CD4-positive, alpha-beta T cell (primary cell): ENCODE data around the gene DCTD. TPM values are rescaled to one million over a fixed set of nuclear protein-coding genes. Genes with fewer than 3 reads are reported as not detected.
"Not testable (repeated sequence)": the region's sequence is repeated elsewhere in the genome, so short reads cannot be mapped to it uniquely, and the experiment has no call there.

ENCODE experiments used
- ATAC-seq: fragments of 200-7000 bp; cut with Tn5 transposase; one replicate; pipeline ENCODE4 v1.10.0; 2022; ENCODE audit warnings: mild to moderate bottlenecking; ENCODE audit not compliant: poor library complexity
- CTCF ChIA-PET: fragments of 350-600 bp; sonication (Branson Sonifier 250); formaldehyde crosslinking; loops from one replicate; lab custom pipeline; 2021; ENCODE audit warnings: antibody characterized with exemption, inconsistent platforms; lab: Charles Lee
- POLR2A ChIA-PET: fragments of 350-600 bp; sonication (Branson Sonifier 250); formaldehyde crosslinking; loops from one replicate; lab custom pipeline; 2021; ENCODE audit warnings: antibody characterized with exemption, inconsistent platforms; lab: Charles Lee
- DNase-seq, 14 experiments: peaks; one replicate each; pipeline ENCODE4 v3.0.0-alpha.2; 2013 to 2020; ENCODE audit warnings: mixed read lengths in 2 of 14
- H3K27ac ChIP-seq, 2 donors: one replicate each; pipeline versions ENCODE4 v1.5.1 to v1.7.0; 2013; ENCODE audit warnings: low read length in 2 of 2, low read depth in 1 of 2, mild to moderate bottlenecking in 1 of 2
- H3K27me3 ChIP-seq, 2 experiments: 1 replicate in 1 of 2; 2 replicates in 1 of 2; pipeline versions ENCODE4 v1.6.1 to v1.7.0; 2013; ENCODE audit warnings: low read length in 2 of 2, control low read depth in 1 of 2, mild to moderate bottlenecking in 1 of 2, moderate library complexity in 1 of 2; ENCODE audit not compliant: insufficient read depth in 2 of 2, control insufficient read depth in 1 of 2
- H3K36me3 ChIP-seq: one replicate; pipeline ENCODE4 v1.6.1; 2013; ENCODE audit warnings: low read length, control low read depth; ENCODE audit not compliant: insufficient read depth
- H3K4me1 ChIP-seq: one replicate; pipeline ENCODE4 v1.6.1; 2013; ENCODE audit warnings: low read length, control low read depth; ENCODE audit not compliant: insufficient read depth
- H3K4me3 ChIP-seq: one replicate; pipeline ENCODE4 v1.5.1; 2013; ENCODE audit warnings: mild to moderate bottlenecking, low read length, moderate library complexity
- H3K9me3 ChIP-seq, 2 experiments: 1 replicate in 1 of 2; 2 replicates in 1 of 2; pipeline versions ENCODE4 v1.6.1 to v1.7.0; 2013; ENCODE audit warnings: low read length in 2 of 2, mild to moderate bottlenecking in 2 of 2, control low read depth in 1 of 2, moderate library complexity in 1 of 2; ENCODE audit not compliant: control insufficient read depth in 1 of 2, insufficient read depth in 1 of 2
- H3K27ac Mint-ChIP-seq: one replicate; pipeline ENCODE4 v1.8.0; 2020; ENCODE audit warnings: mixed read lengths
- H3K27me3 Mint-ChIP-seq: one replicate; pipeline ENCODE4 v1.8.0; 2021; ENCODE audit warnings: mixed read lengths
- H3K36me3 Mint-ChIP-seq: one replicate; pipeline ENCODE4 v1.8.0; 2021; ENCODE audit warnings: low read depth, mixed read lengths
- H3K4me1 Mint-ChIP-seq: one replicate; pipeline ENCODE4 v1.8.0; 2021; ENCODE audit warnings: low read depth, mixed read lengths
- H3K4me3 Mint-ChIP-seq: one replicate; pipeline ENCODE4 v1.8.0; 2020; ENCODE audit warnings: mild to moderate bottlenecking, mixed read lengths
- H3K9me3 Mint-ChIP-seq: one replicate; pipeline ENCODE4 v1.8.0; 2020; ENCODE audit warnings: mixed read lengths
- intact Hi-C, 2 experiments: fragments of 100-400 bp; cut with DNase I in 1 of 2; cut with micrococcal nuclease in 1 of 2; formaldehyde crosslinking; loops; one replicate each; pipeline versions ENCODE4 v1.15.1 to v1.9.0; 2023 to 2025; cut with DNase I, micrococcal nuclease
- total RNA-seq, 174 experiments: library from RNA in 2 of 174; stranded (reverse) in 2 of 174; gene quantifications; one replicate each; pipeline ENCODE4 v1.2.3 and lab custom pipeline; 2021 to 2026
- TF ChIP-seq, protein P1 (sequence below): fragments of 200-600 bp; IDR thresholded peaks from one replicate; pipeline ENCODE4 v1.8.0; 2022; ENCODE audit warnings: antibody characterized with exemption, mild to moderate bottlenecking

Gene DCTD
- total RNA-seq, 2 experiments from 2014 or later: 49.4 to 54.3 TPM

DNA sequence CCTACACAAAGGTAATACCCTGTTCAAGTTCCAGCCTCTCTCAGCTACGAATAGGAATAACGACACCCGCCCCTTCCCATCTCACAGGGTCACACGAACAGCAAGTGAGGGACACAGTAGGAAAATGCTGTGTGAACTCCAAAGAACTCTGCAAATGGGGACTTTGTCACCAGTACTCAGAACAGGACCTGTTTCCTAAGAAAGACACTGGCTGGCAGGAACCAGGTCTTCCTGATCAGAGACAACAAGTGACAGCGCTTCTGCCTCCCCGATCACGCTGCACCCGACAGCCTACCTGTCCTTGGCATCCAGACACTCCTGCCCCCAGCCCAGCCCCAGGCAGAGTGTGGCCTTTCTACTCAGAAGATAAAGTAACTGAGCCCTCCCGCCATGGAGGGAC lies 14.2 kb downstream of the DCTD start:
- Histone ChIP-seq H3K27me3 (no peaks in the 10 kb centered on the region), H3K9me3 (no peaks in the 10 kb centered on the region), H3K36me3 (peaks cover 49% of the 10 kb centered on the region), H3K27ac (no peak overlapping the region), H3K4me3 (no peak overlapping the region), H3K4me1 (no peaks in the 10 kb centered on the region)
- no peak overlapping the region for H3K4me3 Mint-ChIP-seq
- TF ChIP-seq, protein P1, sequence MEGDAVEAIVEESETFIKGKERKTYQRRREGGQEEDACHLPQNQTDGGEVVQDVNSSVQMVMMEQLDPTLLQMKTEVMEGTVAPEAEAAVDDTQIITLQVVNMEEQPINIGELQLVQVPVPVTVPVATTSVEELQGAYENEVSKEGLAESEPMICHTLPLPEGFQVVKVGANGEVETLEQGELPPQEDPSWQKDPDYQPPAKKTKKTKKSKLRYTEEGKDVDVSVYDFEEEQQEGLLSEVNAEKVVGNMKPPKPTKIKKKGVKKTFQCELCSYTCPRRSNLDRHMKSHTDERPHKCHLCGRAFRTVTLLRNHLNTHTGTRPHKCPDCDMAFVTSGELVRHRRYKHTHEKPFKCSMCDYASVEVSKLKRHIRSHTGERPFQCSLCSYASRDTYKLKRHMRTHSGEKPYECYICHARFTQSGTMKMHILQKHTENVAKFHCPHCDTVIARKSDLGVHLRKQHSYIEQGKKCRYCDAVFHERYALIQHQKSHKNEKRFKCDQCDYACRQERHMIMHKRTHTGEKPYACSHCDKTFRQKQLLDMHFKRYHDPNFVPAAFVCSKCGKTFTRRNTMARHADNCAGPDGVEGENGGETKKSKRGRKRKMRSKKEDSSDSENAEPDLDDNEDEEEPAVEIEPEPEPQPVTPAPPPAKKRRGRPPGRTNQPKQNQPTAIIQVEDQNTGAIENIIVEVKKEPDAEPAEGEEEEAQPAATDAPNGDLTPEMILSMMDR: no peak
- ATAC-seq: no peak
- peaks cover 89% of the 10 kb centered on the region for H3K36me3 Mint-ChIP-seq
- H3K27ac Mint-ChIP-seq: no peak overlapping the region
- no peaks in the 10 kb centered on the region for H3K9me3 Mint-ChIP-seq
- intact Hi-C loops: no loop called here
- DNase-seq: no peak
- H3K4me1 Mint-ChIP-seq: peaks cover 4% of the 10 kb centered on the region
- ChIA-PET CTCF (interaction anchor here (1.2 kb wide), 1 partner anchor 15 kb away, joined by 3 read pairs; no protein-coding TSS in a partner anchor), POLR2A (no interaction called here)
- no peaks in the 10 kb centered on the region for H3K27me3 Mint-ChIP-seq

DNA sequence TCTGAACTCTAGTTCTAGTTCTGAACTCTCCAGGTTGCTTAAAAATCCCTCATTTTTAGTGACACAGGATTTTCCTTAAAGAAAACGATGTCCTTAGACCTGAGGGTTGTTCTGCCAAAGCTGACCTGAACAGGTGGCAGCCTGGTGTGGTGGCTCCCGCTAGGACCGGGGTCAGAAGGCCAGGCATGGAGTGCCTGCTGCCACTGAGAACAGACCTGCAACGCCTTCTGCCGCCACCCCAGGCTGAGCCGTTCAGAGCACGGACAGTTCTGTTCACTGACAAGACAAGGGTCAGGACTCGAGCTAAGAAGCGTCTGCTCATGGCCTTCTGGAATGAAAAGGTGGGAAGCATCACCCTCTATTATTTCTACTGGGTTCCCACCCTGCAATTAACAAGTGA lies 15.8 kb downstream of the DCTD start:
- H3K36me3 Mint-ChIP-seq: peaks cover 85% of the 10 kb centered on the region
- TF ChIP-seq, protein P1: no peak

DNA sequence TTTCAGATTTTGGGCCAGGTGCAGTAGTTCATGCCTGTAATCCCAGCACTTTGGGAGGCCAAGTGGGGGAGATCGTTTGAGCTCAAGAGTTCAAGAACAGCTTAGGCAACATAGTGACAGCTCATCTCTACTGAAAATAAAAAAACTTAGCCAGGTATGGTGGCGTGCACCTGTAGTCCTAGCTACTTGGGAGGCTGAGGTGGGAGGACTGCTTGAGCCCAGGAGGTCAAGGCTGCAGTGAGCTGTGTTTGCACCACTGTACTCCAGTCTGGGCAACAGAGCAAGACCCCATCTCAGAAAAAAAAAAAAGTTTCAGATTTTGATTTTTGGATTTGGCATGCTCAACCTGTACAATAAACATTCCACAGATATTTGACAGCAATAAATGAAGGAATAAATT lies 17.2 kb downstream of the DCTD start:
- not testable (repeated sequence) for H3K4me3 Mint-ChIP-seq, ATAC-seq

More for the DNA sequence above, 15.8 kb downstream of the DCTD start:
- H3K4me3 ChIP-seq: no peak overlapping the region
- DNase-seq (no peak), ATAC-seq (no peak)
- no peaks in the 10 kb centered on the region for H3K27me3 Mint-ChIP-seq
- peaks cover 47% of the 10 kb centered on the region for H3K36me3 ChIP-seq
- no peaks in the 10 kb centered on the region for H3K4me1 ChIP-seq
- H3K9me3 Mint-ChIP-seq: no peaks in the 10 kb centered on the region
- H3K4me3 Mint-ChIP-seq: no peak overlapping the region
- H3K27me3 ChIP-seq: no peaks in the 10 kb centered on the region
- no peaks in the 10 kb centered on the region for H3K4me1 Mint-ChIP-seq
- no peak overlapping the region for H3K27ac ChIP-seq
- ChIA-PET CTCF (no interaction called here), POLR2A (no interaction called here)
- no peaks in the 10 kb centered on the region for H3K9me3 ChIP-seq
- no peak overlapping the region for H3K27ac Mint-ChIP-seq
- intact Hi-C loops: no loop called here

DNA sequence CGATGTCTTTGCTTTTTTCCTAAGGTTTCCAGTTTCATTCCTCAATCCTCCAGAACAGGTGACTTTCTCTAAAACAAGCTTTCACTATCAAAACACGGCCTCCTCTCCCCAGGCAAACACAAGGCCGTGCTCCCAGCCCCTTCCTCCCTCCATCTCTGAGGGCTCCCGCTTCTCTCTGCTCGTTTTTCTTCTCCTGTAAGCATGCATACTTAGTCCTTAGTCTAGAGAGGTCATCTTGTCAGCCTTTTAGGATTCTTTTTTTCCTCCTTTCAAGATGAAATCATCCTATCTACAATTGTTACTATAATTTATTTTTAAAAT lies 18.7 kb downstream of the DCTD start:
- intact Hi-C loops: no loop called here
- Mint-ChIP-seq H3K36me3 (peaks cover 87% of the 10 kb centered on the region), H3K4me1 (no peaks in the 10 kb centered on the region), H3K27me3 (no peaks in the 10 kb centered on the region), H3K4me3 (no peak overlapping the region), H3K9me3 (no peaks in the 10 kb centered on the region), H3K27ac (no peak overlapping the region)
- ChIA-PET CTCF (no interaction called here), POLR2A (no interaction called here)
- ATAC-seq (no peak), DNase-seq (no peak)
- H3K27ac ChIP-seq: no peak overlapping the region
- H3K4me3 ChIP-seq: no peak overlapping the region
- no peaks in the 10 kb centered on the region for H3K4me1 ChIP-seq
- H3K36me3 ChIP-seq: peaks cover 52% of the 10 kb centered on the region
- no peaks in the 10 kb centered on the region for H3K27me3 ChIP-seq
- TF ChIP-seq, protein P1: no peak
- H3K9me3 ChIP-seq: no peaks in the 10 kb centered on the region

More for the DNA sequence above, 17.2 kb downstream of the DCTD start:
- H3K27ac ChIP-seq, POLR2A ChIA-PET, DNase-seq, intact Hi-C loops, H3K27me3 ChIP-seq, H3K9me3 Mint-ChIP-seq, H3K4me1 ChIP-seq, H3K27ac Mint-ChIP-seq, H3K9me3 ChIP-seq, H3K4me1 Mint-ChIP-seq, H3K4me3 ChIP-seq, H3K27me3 Mint-ChIP-seq: not testable (repeated sequence)
- CTCF ChIA-PET: interaction anchor here (0.6 kb wide), 1 partner anchor 9 kb away, joined by 3 read pairs; no protein-coding TSS in a partner anchor
- H3K36me3 Mint-ChIP-seq: peaks cover 87% of the 10 kb centered on the region
- H3K36me3 ChIP-seq: peaks cover 53% of the 10 kb centered on the region
